Measurements from ENCODE around the gene STOX2.

GRCh38 chr4:183897193-183897592 lies 7.9 kb upstream of the STOX2 start:
- no peak for TF ChIP-seq EZH2 (IDR thresholded peaks at IDR 0.05; ENCODE audit: insufficient read depth, poor library complexity, severe bottlenecking)
- no peak for TF ChIP-seq EZH2phosphoT487 (IDR thresholded peaks at IDR 0.05; ENCODE audit: insufficient read depth, low read depth)
